HepG2 (cell line): ENCODE measurements around the gene RPGRIP1. TPM values are rescaled to one million over a fixed set of nuclear protein-coding genes. Genes with fewer than 3 reads are reported as not detected.
A peak's percentile ranks its signal among the peaks of the same experiment; 100 is the strongest.

Experiments
- ATAC-seq: fragments of 200-7000 bp; cut with Tn5 transposase; 3 replicates; pipeline ENCODE4 v1.9.1; 2020; ENCODE audit warnings: mild to moderate bottlenecking, moderate library complexity
- BruUV-seq: library from RNA; stranded (reverse); fragments of 400-500 nt; replicated peaks from 2 replicates; lab custom pipeline; 2021; lab: Mats Ljungman, UMichigan
- CTCF ChIA-PET: fragments of 300-600 bp; formaldehyde crosslinking; extraction: SDS; loops from one replicate; lab custom pipeline; 2021; ENCODE audit warnings: low total read pairs, inconsistent platforms, low intra/inter-chr PET ratio; lab: Yijun Ruan, JAX
- POLR2A ChIA-PET: fragments of 350-600 bp; sonication (Branson Sonifier 250); formaldehyde crosslinking; loops from one replicate; lab custom pipeline; 2020; ENCODE audit warnings: antibody characterized with exemption, inconsistent platforms; lab: Yijun Ruan, JAX
- DNase-seq: peaks from one replicate; pipeline ENCODE4 v3.0.0-alpha.2; 2015; ENCODE audit warnings: low spot score
- FAIRE-seq: peaks from 3 replicates; lab custom pipeline; 2011; peaks lifted over from hg19 to GRCh38; lab: Jason Lieb, UNC
- H2AFZ ChIP-seq: one replicate; pipeline ENCODE4 v1.6.1; 2011; ENCODE audit warnings: low read length, inconsistent platforms
- H3K27ac ChIP-seq: fragments of 300-600 bp; 3 replicates; pipeline ENCODE4 v1.8.0; 2011; ENCODE audit warnings: mixed run types, mild to moderate bottlenecking, mixed read lengths, low read length, inconsistent platforms; ENCODE audit not compliant: insufficient read depth; ENCODE audit errors: extremely low read length
- H3K27me3 ChIP-seq, 2 experiments: fragments of 200-600 bp in 1 of 2; 2 replicates in 1 of 2; 3 replicates in 1 of 2; pipeline versions ENCODE4 v1.6.0 to v1.8.0; 2011; ENCODE audit warnings: low read length in 2 of 2, mild to moderate bottlenecking in 2 of 2, moderate library complexity in 2 of 2, inconsistent platforms in 1 of 2; ENCODE audit not compliant: insufficient read depth in 2 of 2, control insufficient read depth in 1 of 2
- H3K36me3 ChIP-seq, 2 experiments: fragments of 200-600 bp in 1 of 2; replicated peaks in 1 of 2; 2 replicates in 1 of 2; 3 replicates in 1 of 2; pipeline versions ENCODE4 v1.5.1 to v1.8.0; 2011; ENCODE audit warnings: low read length in 2 of 2, inconsistent platforms in 1 of 2; ENCODE audit not compliant: insufficient read depth in 2 of 2, control insufficient read depth in 1 of 2
- H3K4me1 ChIP-seq: 2 replicates; pipeline ENCODE4 v1.5.1; 2012; ENCODE audit warnings: low read length, inconsistent platforms; ENCODE audit not compliant: insufficient read depth
- H3K4me2 ChIP-seq: 2 replicates; pipeline ENCODE4 v1.6.0; 2011; ENCODE audit warnings: low read depth, low read length, inconsistent platforms
- H3K4me3 ChIP-seq, 3 experiments: fragments of 200-600 bp in 1 of 3; sonication (generic), shearing (Covaris generic) in 1 of 3; replicated peaks in 1 of 3; 2 replicates each; pipeline ENCODE4 v1.5.1; 2011 to 2016; ENCODE audit warnings: low read length in 3 of 3, inconsistent platforms in 2 of 3, low read depth in 2 of 3, mild to moderate bottlenecking in 2 of 3, control low read depth in 1 of 3, mixed read lengths in 1 of 3; ENCODE audit not compliant: insufficient read depth in 1 of 3
- H3K79me2 ChIP-seq: one replicate; pipeline ENCODE4 v1.6.1; 2011; ENCODE audit warnings: low read length, inconsistent platforms; ENCODE audit not compliant: insufficient read depth
- H3K9ac ChIP-seq: 2 replicates; pipeline ENCODE4 v1.6.0; 2011; ENCODE audit warnings: mild to moderate bottlenecking, low read depth, low read length, inconsistent platforms; ENCODE audit not compliant: insufficient read depth
- H3K9me3 ChIP-seq: 2 replicates; pipeline ENCODE4 v1.5.1; 2012; ENCODE audit warnings: mild to moderate bottlenecking, low read length
- H4K20me1 ChIP-seq: 2 replicates; pipeline ENCODE4 v1.6.0; 2011; ENCODE audit warnings: inconsistent platforms, mild to moderate bottlenecking, low read length, moderate library complexity; ENCODE audit not compliant: insufficient read depth
- SNAI1 ChIP-seq: sonication (generic); formaldehyde crosslinking; IDR thresholded peaks from 2 replicates; pipeline ENCODE4 v1.5.0; 2020; ENCODE audit warnings: mild to moderate bottlenecking, missing genetic modification reagents, borderline replicate concordance
- STAT6 ChIP-seq: sonication (generic); formaldehyde crosslinking; IDR thresholded peaks from 2 replicates; pipeline ENCODE4 v1.4.0; 2020; ENCODE audit warnings: missing genetic modification reagents, mild to moderate bottlenecking, borderline replicate concordance
- TEAD2 ChIP-seq: sonication (generic); formaldehyde crosslinking; IDR thresholded peaks from 2 replicates; pipeline ENCODE4 v1.9.0; 2021; ENCODE audit warnings: missing genetic modification reagents
- ZNF335 ChIP-seq: sonication (generic); formaldehyde crosslinking; IDR thresholded peaks from 2 replicates; pipeline ENCODE4 v1.4.0; 2020; ENCODE audit warnings: missing genetic modification reagents
- ZSCAN25 ChIP-seq: sonication (generic); formaldehyde crosslinking; IDR thresholded peaks from 2 replicates; pipeline ENCODE4 v1.8.0; 2022; ENCODE audit warnings: mild to moderate bottlenecking, missing genetic modification reagents
- WGBS: methylation state at CpG from one replicate; pipeline ENCODE4 v1.1.6; 2017; ENCODE audit warnings: low lambda C conversion rate; 5-methylcytosine and 5-hydroxymethylcytosine counted together
- in situ Hi-C: cut with HindIII; loops from 2 replicates; pipeline ENCODE4 v1.10.0; 2017; ENCODE audit warnings: low pct_unique_long_range_greater_than_20kb; ENCODE audit not compliant: extremely low pct_ligation_motif_present
- intact Hi-C: fragments of 100-400 bp; cut with micrococcal nuclease; formaldehyde crosslinking; loops from one replicate; pipeline ENCODE4 v1.10.0; 2022; ENCODE audit not compliant: unreplicated experiment
- polyA plus RNA-seq, 8 experiments: library from polyadenylated mRNA; depleted of rRNA in 3 of 8; stranded (reverse) in 7 of 8; unstranded in 1 of 8; fragments of >200 nt; fragmentation: Illumina TruSeq in 4 of 8; extraction: Trizol in 4 of 8; gene quantifications; 2 replicates each; pipeline versions ENCODE4 v1.2.1 to v1.2.3, GENCODE V29; 2011 to 2016; ENCODE audit warnings: low read depth in 4 of 8, missing spikeins in 1 of 8, mixed read lengths in 1 of 8; ENCODE audit not compliant: insufficient read depth in 1 of 8
- total RNA-seq, 5 experiments: library from RNA; depleted of rRNA; stranded (reverse); fragments of >200 nt; fragmentation: Illumina TruSeq; extraction: Trizol; gene quantifications; 2 replicates each; pipeline ENCODE4 v1.2.3, GENCODE V29; 2016; ENCODE audit warnings: low read depth in 1 of 5

RPGRIP1 gene
- total and polyA plus RNA-seq, 2 of the 13 experiments (the other 11 are each of a cell fraction or from before 2014, with no cell fraction given), result 0.13 to 1.1 TPM

GRCh38 chr14:21275261-21275858 lies 4.5 kb upstream of the RPGRIP1 start:
- 51% methylated on average over 9 of the region's 9 CpGs for WGBS
- peak overlapping the region; percentile 33; the same call in 1 of the 2 replicates for H3K9ac ChIP-seq
- DNase-seq, result no peak
- H3K36me3 ChIP-seq, result no peaks in the 10 kb centered on the region
- TF ChIP-seq TEAD2 (CRISPR knock-in tag), result no peak
- no peak for TF ChIP-seq ZSCAN25
- no peak for TF ChIP-seq STAT6 (CRISPR knock-in tag)
- no peak for TF ChIP-seq ZNF335
- no peak for TF ChIP-seq SNAI1 (CRISPR knock-in tag)
- peak overlapping the region in 1 of 3 experiments; percentile 17; a peak in 1 of 6 replicates for H3K4me3 ChIP-seq
- in situ Hi-C loops, result no loop called here
- peaks cover 30% of the 10 kb centered on the region for H3K4me1 ChIP-seq
- no TSS peak for BruUV-seq
- ChIA-PET CTCF (no interaction called here), POLR2A (interaction anchor here (0.7 to 1.6 kb wide), 3 partner anchors 11 to 107 kb away, joined by 3 read pairs; no protein-coding TSS in a partner anchor)
- intact Hi-C loops, result no loop called here
- FAIRE-seq, result no peak
- H4K20me1 ChIP-seq, result no peaks in the 10 kb centered on the region
- H3K9me3 ChIP-seq, result no peaks in the 10 kb centered on the region
- H3K79me2 ChIP-seq, result no peaks in the 10 kb centered on the region
- no peak overlapping the region for H3K27ac ChIP-seq
- peak overlapping the region; percentile 43 for H3K4me2 ChIP-seq
- H3K27me3 ChIP-seq, result no peaks in the 10 kb centered on the region
- peak; percentile 55 for ATAC-seq
- H2AFZ ChIP-seq, result no peak overlapping the region
